ENCODE measurements around the gene CCL7. TPM values are rescaled to one million over a fixed set of nuclear protein-coding genes. Genes with fewer than 3 reads are reported as not detected.

The CCL7 gene
- total RNA-seq, 4 donors from 2014 or later = 1.9 to 3.5 TPM; not detected in 2

DNA sequence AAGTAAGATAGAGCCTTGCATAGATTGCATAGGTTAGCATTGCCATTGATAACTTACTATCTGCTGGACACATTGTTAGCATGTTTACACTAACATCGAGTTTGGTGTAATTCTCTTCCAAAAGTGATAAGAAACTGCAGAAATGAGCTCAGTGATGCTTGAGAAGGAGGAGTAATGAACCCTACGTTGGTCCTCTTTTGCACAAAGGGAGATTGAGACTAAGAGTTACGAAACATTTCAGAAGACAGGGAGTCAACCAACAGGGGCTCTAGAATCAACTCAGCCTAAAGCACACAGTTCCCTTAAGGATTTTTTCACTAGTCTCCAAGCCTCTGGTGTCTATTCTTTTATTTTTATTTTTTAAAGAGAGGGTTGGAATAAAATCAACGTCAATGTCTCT, 6.8 kb downstream of the CCL7 start:
- TF ChIP-seq, protein P1, sequence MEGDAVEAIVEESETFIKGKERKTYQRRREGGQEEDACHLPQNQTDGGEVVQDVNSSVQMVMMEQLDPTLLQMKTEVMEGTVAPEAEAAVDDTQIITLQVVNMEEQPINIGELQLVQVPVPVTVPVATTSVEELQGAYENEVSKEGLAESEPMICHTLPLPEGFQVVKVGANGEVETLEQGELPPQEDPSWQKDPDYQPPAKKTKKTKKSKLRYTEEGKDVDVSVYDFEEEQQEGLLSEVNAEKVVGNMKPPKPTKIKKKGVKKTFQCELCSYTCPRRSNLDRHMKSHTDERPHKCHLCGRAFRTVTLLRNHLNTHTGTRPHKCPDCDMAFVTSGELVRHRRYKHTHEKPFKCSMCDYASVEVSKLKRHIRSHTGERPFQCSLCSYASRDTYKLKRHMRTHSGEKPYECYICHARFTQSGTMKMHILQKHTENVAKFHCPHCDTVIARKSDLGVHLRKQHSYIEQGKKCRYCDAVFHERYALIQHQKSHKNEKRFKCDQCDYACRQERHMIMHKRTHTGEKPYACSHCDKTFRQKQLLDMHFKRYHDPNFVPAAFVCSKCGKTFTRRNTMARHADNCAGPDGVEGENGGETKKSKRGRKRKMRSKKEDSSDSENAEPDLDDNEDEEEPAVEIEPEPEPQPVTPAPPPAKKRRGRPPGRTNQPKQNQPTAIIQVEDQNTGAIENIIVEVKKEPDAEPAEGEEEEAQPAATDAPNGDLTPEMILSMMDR (IDR thresholded peaks at IDR 0.05) = no peak
- no peak for DNase-seq (ENCODE audit: low spot score)
- no peak for ATAC-seq (ENCODE audit: low FRiP score)

- TF ChIP-seq, protein P1 (IDR thresholded peaks at IDR 0.05) = no peak
- DNase-seq (ENCODE audit: low spot score) (no peak), ATAC-seq (ENCODE audit: low FRiP score) (no peak)
Measured at GRCh38 chr17:34283571-34283970, 13.6 kb downstream of the CCL7 start.

DNA sequence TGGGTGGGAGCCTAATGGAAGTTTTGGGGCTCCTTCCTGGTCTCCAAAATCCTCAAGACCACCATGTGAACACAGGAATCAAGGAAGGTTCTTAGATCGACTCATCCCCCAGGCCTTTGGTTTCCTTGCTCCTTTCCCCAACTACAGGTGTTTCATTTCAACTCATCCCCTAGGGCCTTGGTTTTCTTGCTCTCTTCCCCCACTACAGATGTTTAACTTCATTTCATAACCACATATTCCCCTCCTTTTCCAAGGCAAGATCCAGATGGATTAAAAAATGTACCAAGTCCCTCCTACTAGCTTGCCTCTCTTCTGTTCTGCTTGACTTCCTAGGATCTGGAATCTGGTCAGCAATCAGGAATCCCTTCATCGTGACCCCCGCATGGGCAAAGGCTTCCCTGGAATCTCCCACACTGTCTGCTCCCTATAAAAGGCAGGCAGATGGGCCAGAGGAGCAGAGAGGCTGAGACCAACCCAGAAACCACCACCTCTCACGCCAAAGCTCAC, 15.3 kb downstream of the CCL7 start, which contains the start of gene CCL11:
Gene CCL11 (plus strand): TSS at position 457 of the 507 bp plus-strand sequence. CDS start 67 bp downstream, outside the sequence.
- ATAC-seq (ENCODE audit: low FRiP score) (no peak), DNase-seq (ENCODE audit: low spot score) (no peak)
- TF ChIP-seq, protein P1 (IDR thresholded peaks at IDR 0.05) = no peak

DNA sequence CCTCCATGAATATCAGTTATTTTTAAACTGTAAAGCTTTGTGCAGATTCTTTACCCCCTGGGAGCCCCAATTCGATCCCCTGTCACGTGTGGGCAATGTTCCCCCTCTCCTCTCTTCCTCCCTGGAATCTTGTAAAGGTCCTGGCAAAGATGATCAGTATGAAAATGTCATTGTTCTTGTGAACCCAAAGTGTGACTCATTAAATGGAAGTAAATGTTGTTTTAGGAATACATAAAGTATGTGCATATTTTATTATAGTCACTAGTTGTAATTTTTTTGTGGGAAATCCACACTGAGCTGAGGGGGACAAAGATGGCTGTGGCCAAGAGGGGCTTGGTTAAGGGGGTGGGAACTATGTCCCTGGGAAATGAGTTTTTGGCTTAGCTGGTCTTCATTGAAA, 17.9 kb downstream of the CCL7 start:
- TF ChIP-seq, protein P1 (IDR thresholded peaks at IDR 0.05) = no peak
- no peak for DNase-seq (ENCODE audit: low spot score)
- ATAC-seq (ENCODE audit: low FRiP score) = no peak

DNA sequence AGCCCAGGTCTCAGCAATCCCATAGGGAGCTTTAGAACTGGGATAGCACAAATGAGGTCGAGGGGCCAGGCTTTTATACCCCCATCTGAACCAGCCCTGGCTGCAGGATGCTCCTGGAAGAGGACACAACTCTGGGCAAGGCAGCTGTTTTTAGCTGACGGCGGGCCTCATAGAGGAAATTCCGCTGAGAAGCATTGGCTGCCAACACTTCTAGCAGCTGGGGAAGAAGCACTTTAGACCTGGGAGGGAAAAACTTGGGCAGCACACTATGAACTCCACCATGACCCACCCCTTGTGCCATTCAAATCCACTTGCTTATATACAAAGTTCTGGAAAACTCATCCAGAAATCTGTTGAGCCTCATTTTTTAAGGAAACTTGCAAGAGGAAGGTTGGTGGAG, 20.6 kb downstream of the CCL7 start:
- DNase-seq (ENCODE audit: low spot score) = no peak
- no peak for ATAC-seq (ENCODE audit: low FRiP score)
- TF ChIP-seq, protein P1 (IDR thresholded peaks at IDR 0.05) = no peak

DNA sequence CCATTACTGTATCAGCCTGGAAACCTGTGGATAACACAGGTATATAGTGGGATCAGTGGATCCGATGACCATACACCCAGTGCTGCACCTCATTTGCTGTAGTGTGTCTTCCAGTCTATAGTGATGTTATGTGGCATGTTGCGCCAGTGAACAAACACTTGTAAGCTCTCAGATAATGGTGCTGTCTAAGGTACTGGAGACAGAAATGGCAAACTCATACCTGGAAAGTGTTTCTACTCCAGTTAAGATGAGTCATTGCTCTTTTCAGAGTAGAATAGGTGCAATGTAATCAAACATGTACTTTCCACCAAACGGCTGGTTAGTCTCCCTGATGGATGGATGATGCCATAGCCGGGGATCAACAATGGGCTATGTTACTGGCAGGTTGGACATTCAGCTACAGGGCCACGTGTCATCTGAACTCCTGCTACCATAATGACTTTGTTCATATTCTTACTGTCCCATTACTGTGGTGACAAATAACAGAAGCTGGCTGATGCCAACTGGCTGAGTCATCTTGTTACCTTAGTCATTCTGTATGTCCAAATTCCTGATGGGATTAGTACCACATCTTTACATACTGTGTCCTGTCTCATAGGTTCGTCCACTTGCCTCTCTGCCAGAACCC, 21.8 kb downstream of the CCL7 start:
- DNase-seq (ENCODE audit: low spot score) = no peak
- ATAC-seq (ENCODE audit: low FRiP score) = no peak
- TF ChIP-seq, protein P1 (IDR thresholded peaks at IDR 0.05) = no peak

DNA sequence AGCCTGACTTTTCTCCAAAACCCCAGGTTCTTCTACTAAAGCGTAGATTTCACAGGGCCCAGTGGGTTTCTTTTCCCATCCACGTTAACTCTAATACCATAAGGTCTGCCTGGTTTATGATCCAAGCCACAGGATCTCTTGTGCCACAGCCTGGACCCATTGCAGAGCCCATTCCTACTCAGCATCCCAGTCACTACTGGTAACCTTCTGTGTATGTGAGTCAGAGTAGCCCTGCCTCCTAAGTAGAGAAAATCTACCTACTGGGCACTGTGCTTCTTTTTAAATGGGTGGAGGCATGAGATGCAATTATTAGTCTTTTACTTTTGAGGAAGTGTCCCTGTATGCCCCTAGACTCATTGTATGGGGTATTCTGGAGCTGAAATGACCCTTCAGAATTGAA, 29.0 kb downstream of the CCL7 start:
- TF ChIP-seq, protein P1 (IDR thresholded peaks at IDR 0.05) = no peak
- no peak for ATAC-seq (ENCODE audit: low FRiP score)
- no peak for DNase-seq (ENCODE audit: low spot score)
